HCT116 (cell line): Measurements from ENCODE around the gene CCSER1.

Experiments
- ATF3 ChIP-seq: IDR thresholded peaks from 2 replicates; pipeline ENCODE4 v1.6.1; 2012
- CTCF ChIP-seq, 3 experiments: fragments of 200-600 bp in 1 of 3; sonication (generic) in 1 of 3; IDR thresholded peaks in 2 of 3; conservative IDR thresholded peaks in 1 of 3; 2 replicates each; pipeline ENCODE4 v1.5.1; 2012 to 2017; ENCODE audit warnings: low read depth in 2 of 3, low read length in 2 of 3, antibody characterized with exemption in 1 of 3, borderline replicate concordance in 1 of 3, control low read depth in 1 of 3, mild to moderate bottlenecking in 1 of 3, mixed read lengths in 1 of 3, mixed run types in 1 of 3, moderate library complexity in 1 of 3; ENCODE audit not compliant: insufficient read depth in 1 of 3
- SRF ChIP-seq: IDR thresholded peaks from 2 replicates; pipeline ENCODE4 v1.6.1; 2012; ENCODE audit warnings: low read depth

DNA sequence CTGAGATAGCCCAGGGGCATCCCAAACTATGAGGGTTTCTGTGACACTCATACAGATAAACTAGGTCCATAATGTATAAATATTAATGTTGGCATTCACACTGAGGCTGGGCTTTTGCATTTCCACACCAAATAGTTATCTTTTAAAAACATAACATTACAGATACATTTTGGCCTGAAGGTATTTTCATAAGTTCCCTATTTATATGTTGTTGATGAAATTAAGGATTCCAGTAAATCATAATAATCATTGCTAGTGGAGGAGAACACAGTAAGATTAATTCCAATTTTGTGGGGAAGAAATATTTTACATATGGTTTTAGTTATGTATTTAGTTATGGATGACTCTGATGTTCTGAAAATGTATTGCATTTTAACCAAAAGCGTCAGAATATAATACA is 479.6 kb downstream of the CCSER1 start:
- TF ChIP-seq CTCF (IDR thresholded peaks at IDR 0.05 in 2 of 3, conservative IDR thresholded peaks at IDR 0.05 in 1 of 3; ENCODE audit: borderline replicate concordance in 1 of 3, insufficient read depth in 1 of 3, low read depth in 2 of 3, low read length in 2 of 3) (no peak), SRF (no peak), ATF3 (no peak)
